ENCODE measurements around the gene KCTD21.

DNA sequence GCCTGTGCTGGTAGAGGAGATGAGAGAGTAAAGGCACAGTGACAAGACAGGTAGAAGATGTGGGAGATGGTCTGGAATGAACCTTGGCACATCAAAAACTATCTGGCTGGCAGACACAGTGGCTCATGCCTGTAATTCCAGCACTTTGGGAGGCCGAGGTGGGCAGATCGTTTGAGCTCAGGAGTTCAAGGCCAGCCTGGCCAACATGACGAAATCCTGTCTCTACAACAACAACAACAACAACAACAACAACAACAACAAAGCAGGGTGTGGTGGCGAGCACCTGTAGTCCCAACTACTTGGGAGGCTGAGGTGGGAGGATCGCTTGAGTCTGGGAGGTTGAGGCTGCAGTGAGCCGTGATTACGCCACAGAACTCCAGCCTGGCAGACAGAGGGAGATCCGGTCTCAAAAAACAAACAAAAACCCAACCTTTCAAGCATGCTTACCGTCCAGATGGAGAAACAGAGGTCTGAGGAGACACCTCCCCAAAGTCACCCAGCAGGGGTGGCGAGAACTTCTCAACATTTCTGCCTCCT, 11.8 kb downstream of the KCTD21 start:
- TF ChIP-seq, protein P1, sequence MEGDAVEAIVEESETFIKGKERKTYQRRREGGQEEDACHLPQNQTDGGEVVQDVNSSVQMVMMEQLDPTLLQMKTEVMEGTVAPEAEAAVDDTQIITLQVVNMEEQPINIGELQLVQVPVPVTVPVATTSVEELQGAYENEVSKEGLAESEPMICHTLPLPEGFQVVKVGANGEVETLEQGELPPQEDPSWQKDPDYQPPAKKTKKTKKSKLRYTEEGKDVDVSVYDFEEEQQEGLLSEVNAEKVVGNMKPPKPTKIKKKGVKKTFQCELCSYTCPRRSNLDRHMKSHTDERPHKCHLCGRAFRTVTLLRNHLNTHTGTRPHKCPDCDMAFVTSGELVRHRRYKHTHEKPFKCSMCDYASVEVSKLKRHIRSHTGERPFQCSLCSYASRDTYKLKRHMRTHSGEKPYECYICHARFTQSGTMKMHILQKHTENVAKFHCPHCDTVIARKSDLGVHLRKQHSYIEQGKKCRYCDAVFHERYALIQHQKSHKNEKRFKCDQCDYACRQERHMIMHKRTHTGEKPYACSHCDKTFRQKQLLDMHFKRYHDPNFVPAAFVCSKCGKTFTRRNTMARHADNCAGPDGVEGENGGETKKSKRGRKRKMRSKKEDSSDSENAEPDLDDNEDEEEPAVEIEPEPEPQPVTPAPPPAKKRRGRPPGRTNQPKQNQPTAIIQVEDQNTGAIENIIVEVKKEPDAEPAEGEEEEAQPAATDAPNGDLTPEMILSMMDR (conservative IDR thresholded peaks at IDR 0.05): no peak
- no peak for TF ChIP-seq ZFX (IDR thresholded peaks at IDR 0.05)
